HG03558 (cell line): ENCODE data around the gene APBB2.

Source experiments
- ATAC-seq: cut with Tn5 transposase; IDR thresholded peaks from one replicate; pipeline ENCODE4 v1.9.1; 2021; ENCODE audit warnings: moderate number of reproducible peaks; ENCODE audit not compliant: unreplicated experiment; ENCODE audit errors: extremely low read depth

The APBB2 gene

GRCh38 chr4:41216294-41217019 lies 2.1 kb upstream of the APBB2 start:
- no peak for ATAC-seq

GRCh38 chr4:41215969-41216293 lies 1.6 kb upstream of the APBB2 start:
- no peak for ATAC-seq

GRCh38 chr4:41215155-41215554 lies 813 bp upstream of the APBB2 start:
- no peak for ATAC-seq

GRCh38 chr4:41214825-41215146 lies 444 bp upstream of the APBB2 start:
- no peak for ATAC-seq

DNA sequence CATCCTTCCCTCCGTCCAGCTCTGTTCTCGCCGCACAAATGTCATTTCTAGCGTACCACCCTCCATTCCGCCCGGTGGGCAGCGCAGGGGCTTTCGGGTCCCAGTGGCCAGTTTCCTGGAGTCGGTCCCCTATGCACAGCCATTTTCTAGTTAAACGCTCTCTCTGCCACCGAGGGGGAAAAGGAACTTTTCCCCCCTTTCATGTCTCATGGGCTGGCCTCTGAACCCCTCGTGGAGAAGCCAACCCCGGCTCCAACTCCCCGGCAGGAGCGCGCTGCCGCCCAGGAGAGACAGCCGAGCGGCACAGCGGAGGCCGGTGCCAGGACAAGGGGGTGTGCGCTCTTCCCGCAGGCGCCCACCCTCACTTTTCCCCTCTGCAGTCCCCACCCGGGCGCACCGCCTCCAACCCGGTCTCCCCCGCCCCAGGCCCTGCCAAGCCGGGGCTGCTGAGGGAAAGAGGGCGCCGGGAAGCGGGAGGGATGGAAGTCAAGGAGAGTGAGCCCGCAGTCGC lies 662 bp downstream of the APBB2 start:
- ATAC-seq: no peak

DNA sequence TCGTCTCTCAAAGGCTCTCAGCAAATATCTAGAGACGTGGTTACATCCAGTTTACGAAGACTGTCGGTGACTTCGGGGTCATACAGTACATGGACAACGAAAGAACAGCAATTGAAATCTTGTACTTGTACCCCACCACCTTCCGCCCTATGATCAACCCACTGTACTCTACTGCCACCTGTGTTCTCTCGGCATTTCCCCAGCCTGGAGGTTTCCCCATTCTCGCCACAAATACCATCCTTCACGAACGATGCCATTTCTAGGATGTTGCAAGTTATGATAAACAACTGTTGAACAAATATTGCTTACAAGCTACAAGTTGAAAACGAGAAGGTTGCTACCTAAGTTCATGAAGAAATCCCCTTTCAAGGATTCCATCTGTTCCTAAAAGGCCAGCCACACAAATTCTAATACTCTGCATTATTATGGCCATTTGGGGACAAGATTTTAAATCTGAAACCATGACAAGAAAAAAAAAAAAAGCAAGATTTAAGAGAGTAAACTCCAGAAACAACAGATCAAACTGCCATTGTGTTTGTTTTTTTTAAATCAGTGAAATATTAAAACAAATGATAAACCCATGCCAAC lies 1.6 kb downstream of the APBB2 start:
- no peak for ATAC-seq

DNA sequence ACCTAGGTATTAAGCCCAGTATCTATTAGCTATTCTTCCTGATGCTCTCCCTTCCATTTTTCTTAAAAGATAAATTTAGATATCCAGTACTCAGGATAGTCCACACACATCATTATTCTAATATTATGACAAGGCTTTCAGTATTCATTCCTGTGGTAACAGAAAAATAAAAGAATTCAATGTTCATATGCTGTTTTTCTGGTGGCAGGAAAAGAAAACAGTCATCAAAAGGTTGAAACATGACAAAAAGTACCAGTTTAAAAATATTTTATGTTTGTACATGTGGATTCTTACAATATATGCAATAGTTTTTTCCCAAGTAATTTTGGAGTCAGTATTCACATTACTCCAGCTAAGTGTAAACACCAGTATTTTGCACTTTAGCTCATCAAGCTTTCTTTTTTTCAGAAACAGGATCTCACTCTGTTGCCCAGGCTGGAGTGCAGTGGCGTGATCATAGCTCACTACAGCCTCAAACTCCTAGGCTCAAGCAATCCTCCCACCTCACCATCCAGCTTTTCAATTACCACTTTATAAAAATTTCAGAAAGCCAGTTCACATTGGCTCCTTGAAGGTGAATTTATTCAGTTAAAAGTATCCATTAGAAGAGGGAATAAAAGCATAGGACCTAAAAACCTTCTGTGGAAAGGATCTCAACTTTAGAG lies 2.3 kb downstream of the APBB2 start:
- no peak for ATAC-seq

DNA sequence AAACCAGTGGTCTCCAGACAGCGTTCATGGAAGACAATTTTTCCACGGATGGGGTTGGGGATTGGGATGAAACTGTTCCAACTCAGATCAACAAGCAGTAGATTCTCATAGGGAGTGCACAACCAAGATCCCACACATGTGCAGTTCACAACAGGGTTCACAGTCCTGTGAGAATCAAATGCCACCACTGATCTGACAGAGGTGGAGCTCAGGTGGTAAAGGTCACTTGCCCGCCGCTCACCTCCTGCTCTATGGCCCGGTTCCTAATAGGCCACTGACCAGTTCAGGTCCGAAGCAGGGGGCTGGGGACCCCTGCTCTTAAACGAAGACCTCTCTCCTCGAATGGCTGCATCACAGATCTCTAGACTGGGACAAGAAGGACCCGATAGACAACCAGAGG lies 4.4 kb downstream of the APBB2 start:
- no peak for ATAC-seq

GRCh38 chr4:41209187-41209586 lies 5.2 kb downstream of the APBB2 start:
- ATAC-seq: no peak

DNA sequence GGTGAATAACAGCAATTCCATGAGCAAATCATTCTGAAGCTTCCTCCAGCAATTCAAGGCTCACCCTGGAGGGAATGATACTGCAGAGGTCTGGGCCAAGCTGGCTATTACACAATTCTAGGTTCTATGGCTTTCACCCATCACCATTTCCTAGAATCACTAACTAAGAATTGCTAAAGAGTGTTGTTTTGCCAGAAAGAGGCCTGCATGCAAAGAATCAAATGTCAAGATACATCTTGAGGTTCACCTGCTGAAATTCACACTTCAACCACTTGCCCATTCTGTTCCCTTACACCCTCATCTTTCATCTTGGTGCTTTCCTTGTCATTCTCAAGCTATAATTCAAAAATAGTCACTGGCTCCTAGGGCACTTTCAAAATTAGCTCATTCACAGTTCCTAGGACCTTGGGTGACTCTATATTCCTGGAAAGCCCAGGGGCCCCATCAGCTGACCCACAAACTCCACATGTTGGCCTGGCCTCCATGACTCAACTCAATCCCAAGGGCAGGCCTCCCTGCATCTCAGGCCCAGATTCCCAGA lies 7.0 kb downstream of the APBB2 start:
- no peak for ATAC-seq

DNA sequence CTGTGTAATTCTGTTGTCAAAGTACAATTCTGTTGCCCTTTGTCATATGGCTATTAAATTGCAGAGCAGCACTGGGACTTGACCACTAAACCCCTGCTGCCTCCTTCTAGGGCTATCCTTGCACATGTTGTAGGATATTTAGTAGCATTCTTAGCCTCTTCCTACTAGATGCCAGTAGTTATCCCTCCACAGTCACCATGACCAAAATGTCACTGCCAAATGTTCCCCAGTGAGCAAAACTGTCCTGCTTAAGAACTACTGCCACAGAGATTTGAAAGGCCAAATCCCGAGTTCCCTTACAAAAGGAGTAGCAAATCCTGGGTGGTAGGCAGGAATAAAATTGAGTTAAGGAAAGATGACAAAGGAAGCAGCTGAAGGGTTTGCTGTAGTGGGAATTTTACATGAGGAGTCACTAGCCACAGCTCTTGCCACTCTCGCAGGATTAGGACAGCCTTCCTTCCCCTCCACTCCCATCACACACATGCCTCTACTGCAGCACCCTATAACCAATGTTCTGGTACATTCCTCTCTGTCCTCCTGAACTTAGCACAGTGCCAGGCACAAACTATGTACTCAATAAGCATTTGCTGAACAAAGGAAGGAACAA lies 8.4 kb downstream of the APBB2 start:
- no peak for ATAC-seq

DNA sequence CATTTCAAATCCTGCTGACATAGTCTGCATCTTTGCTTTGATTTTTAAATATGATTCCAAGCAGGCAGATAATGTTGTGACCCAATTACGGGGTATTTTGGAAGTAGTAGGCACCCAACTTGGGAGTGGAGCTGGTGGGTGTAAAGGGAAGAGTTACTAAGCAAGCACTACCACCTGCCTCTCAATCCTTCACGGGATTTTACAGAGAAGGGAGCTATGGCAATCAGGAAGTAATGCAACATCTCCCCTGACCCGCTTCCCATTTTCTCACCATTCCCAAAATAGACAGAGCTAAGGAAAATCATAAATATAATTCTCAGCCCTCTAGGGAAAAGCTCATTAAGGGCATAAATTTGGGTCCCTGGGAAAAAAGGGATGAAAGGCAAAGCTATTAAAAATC lies 9.2 kb downstream of the APBB2 start:
- no peak for ATAC-seq

- no peak for ATAC-seq
These were observed 9.9 kb downstream of the APBB2 start for GRCh38 chr4:41204400-41204978.

- ATAC-seq: no peak
These were observed 10.5 kb downstream of the APBB2 start for GRCh38 chr4:41203841-41204240.

- ATAC-seq: no peak
These were observed 11.3 kb downstream of the APBB2 start for GRCh38 chr4:41202820-41203568.

GRCh38 chr4:41202356-41202755 lies 12.0 kb downstream of the APBB2 start:
- ATAC-seq: no peak

DNA sequence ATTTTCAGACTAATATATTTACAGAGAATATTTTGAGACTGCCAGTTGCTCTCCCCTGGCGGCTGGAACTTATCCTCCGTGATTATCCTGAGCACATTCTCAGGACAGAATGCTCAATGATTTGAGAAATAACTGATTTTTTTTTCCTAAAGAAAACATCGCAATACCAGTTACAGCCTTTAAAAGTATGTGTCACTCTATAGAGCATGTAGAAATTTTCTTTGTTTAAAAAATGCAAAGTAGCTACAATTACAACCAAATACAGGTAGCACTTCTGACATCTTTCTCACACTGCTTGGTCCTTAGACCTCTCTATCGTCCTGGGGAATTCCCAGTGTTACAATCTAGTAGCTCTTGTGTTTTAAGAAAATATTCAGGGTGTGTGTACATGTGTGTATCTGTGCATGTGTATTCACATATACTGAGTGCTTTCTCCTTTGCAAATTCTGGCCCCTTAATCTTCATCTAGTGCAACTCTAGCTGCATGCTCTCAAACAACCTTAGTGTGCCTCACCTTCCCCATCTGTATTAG lies 13.8 kb downstream of the APBB2 start:
- ATAC-seq: no peak

GRCh38 chr4:41199788-41200187 lies 14.6 kb downstream of the APBB2 start:
- ATAC-seq: no peak

- no peak for ATAC-seq
These were observed 16.3 kb downstream of the APBB2 start for GRCh38 chr4:41197996-41198395.

GRCh38 chr4:41197495-41197894 lies 16.8 kb downstream of the APBB2 start:
- ATAC-seq: no peak
